ENCODE measurements around the gene TFCP2L1. TPM values are rescaled to one million over a fixed set of nuclear protein-coding genes. Genes with fewer than 3 reads are reported as not detected.

Gene TFCP2L1
- total RNA-seq, 1 donor from 2014 or later, result not detected

- H3K9me3 Mint-ChIP-seq (ENCODE audit: unreplicated experiment), result no peaks in the 10 kb centered on the region
- no peaks in the 10 kb centered on the region for H3K4me1 Mint-ChIP-seq (ENCODE audit: unreplicated experiment)
- no peak overlapping the region for H3K4me3 Mint-ChIP-seq (ENCODE audit: unreplicated experiment)
- no peak for DNase-seq (ENCODE audit: extremely low spot score, unreplicated experiment)
- H3K27me3 Mint-ChIP-seq (ENCODE audit: unreplicated experiment), result peaks cover 38% of the 10 kb centered on the region
- no peaks in the 10 kb centered on the region for H3K36me3 Mint-ChIP-seq (ENCODE audit: unreplicated experiment)
- no peak for TF ChIP-seq CTCF (IDR thresholded peaks at IDR 0.05)
- H3K27ac Mint-ChIP-seq (ENCODE audit: unreplicated experiment), result no peak overlapping the region
Measured at GRCh38 chr2:121238828-121239227, 46.2 kb downstream of the TFCP2L1 start.

GRCh38 chr2:121237980-121238665 lies 46.9 kb downstream of the TFCP2L1 start:
- TF ChIP-seq CTCF (IDR thresholded peaks at IDR 0.05), result no peak
- Mint-ChIP-seq H3K27ac (ENCODE audit: unreplicated experiment) (no peak overlapping the region), H3K4me1 (ENCODE audit: unreplicated experiment) (no peaks in the 10 kb centered on the region), H3K9me3 (ENCODE audit: unreplicated experiment) (no peaks in the 10 kb centered on the region), H3K36me3 (ENCODE audit: unreplicated experiment) (no peaks in the 10 kb centered on the region), H3K4me3 (ENCODE audit: unreplicated experiment) (no peak overlapping the region), H3K27me3 (ENCODE audit: unreplicated experiment) (peaks cover 37% of the 10 kb centered on the region)
- no peak for DNase-seq (ENCODE audit: extremely low spot score, unreplicated experiment)

GRCh38 chr2:121237336-121237979 lies 47.5 kb downstream of the TFCP2L1 start:
- Mint-ChIP-seq H3K4me1 (ENCODE audit: unreplicated experiment) (no peaks in the 10 kb centered on the region), H3K27ac (ENCODE audit: unreplicated experiment) (no peak overlapping the region), H3K4me3 (ENCODE audit: unreplicated experiment) (no peak overlapping the region), H3K36me3 (ENCODE audit: unreplicated experiment) (no peaks in the 10 kb centered on the region), H3K9me3 (ENCODE audit: unreplicated experiment) (no peaks in the 10 kb centered on the region), H3K27me3 (ENCODE audit: unreplicated experiment) (peaks cover 36% of the 10 kb centered on the region)
- TF ChIP-seq CTCF (IDR thresholded peaks at IDR 0.05), result no peak
- no peak for DNase-seq (ENCODE audit: extremely low spot score, unreplicated experiment)

- Mint-ChIP-seq H3K4me1 (ENCODE audit: unreplicated experiment) (no peaks in the 10 kb centered on the region), H3K27me3 (ENCODE audit: unreplicated experiment) (peaks cover 36% of the 10 kb centered on the region), H3K4me3 (ENCODE audit: unreplicated experiment) (no peak overlapping the region), H3K36me3 (ENCODE audit: unreplicated experiment) (no peaks in the 10 kb centered on the region), H3K9me3 (ENCODE audit: unreplicated experiment) (no peaks in the 10 kb centered on the region), H3K27ac (ENCODE audit: unreplicated experiment) (no peak overlapping the region)
- no peak for DNase-seq (ENCODE audit: extremely low spot score, unreplicated experiment)
- TF ChIP-seq CTCF (IDR thresholded peaks at IDR 0.05), result no peak
Measured at GRCh38 chr2:121236650-121237180, 48.3 kb downstream of the TFCP2L1 start.

- no peak overlapping the region for H3K27ac Mint-ChIP-seq (ENCODE audit: unreplicated experiment)
- no peaks in the 10 kb centered on the region for H3K36me3 Mint-ChIP-seq (ENCODE audit: unreplicated experiment)
- no peaks in the 10 kb centered on the region for H3K4me1 Mint-ChIP-seq (ENCODE audit: unreplicated experiment)
- H3K4me3 Mint-ChIP-seq (ENCODE audit: unreplicated experiment), result no peak overlapping the region
- no peaks in the 10 kb centered on the region for H3K9me3 Mint-ChIP-seq (ENCODE audit: unreplicated experiment)
- TF ChIP-seq CTCF (IDR thresholded peaks at IDR 0.05), result no peak
- H3K27me3 Mint-ChIP-seq (ENCODE audit: unreplicated experiment), result peaks cover 36% of the 10 kb centered on the region
- DNase-seq (ENCODE audit: extremely low spot score, unreplicated experiment), result no peak
Measured at GRCh38 chr2:121236101-121236640, 48.8 kb downstream of the TFCP2L1 start.
